Measurements from ENCODE around the gene C19orf12.
"Not testable (repeated sequence)": the region's sequence is repeated elsewhere in the genome, so short reads cannot be mapped to it uniquely, and the experiment has no call there.

Gene C19orf12

DNA sequence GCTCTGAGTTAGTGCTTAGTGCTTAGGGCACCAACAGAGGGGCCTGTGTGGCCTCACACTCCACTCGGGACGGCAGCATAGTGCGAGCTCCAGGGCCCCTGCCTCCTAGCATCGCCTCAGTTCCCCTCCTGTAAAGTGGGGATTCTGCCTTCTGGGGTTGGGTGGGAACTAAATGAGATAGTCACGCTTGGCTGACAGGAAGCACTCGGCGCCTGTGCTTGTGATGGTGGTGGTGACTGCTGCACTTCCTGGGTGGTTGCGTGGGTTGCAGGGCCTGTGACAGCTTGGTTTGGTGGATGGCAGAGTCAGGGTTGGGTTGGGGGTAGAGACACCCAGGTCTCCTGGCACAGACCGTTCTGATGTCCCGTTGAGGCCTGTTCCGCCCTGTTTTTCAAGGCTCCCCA, 42.1 kb downstream of the C19orf12 start:
- no peak overlapping the region for H3K4me3 ChIP-seq (replicated peaks; ENCODE audit: low read depth, low read length)
- no peak for DNase-seq (ENCODE audit: low read depth)
- TF ChIP-seq, protein P1, sequence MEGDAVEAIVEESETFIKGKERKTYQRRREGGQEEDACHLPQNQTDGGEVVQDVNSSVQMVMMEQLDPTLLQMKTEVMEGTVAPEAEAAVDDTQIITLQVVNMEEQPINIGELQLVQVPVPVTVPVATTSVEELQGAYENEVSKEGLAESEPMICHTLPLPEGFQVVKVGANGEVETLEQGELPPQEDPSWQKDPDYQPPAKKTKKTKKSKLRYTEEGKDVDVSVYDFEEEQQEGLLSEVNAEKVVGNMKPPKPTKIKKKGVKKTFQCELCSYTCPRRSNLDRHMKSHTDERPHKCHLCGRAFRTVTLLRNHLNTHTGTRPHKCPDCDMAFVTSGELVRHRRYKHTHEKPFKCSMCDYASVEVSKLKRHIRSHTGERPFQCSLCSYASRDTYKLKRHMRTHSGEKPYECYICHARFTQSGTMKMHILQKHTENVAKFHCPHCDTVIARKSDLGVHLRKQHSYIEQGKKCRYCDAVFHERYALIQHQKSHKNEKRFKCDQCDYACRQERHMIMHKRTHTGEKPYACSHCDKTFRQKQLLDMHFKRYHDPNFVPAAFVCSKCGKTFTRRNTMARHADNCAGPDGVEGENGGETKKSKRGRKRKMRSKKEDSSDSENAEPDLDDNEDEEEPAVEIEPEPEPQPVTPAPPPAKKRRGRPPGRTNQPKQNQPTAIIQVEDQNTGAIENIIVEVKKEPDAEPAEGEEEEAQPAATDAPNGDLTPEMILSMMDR (IDR thresholded peaks at IDR 0.05; ENCODE audit: low read length, missing control alignments): no peak

DNA sequence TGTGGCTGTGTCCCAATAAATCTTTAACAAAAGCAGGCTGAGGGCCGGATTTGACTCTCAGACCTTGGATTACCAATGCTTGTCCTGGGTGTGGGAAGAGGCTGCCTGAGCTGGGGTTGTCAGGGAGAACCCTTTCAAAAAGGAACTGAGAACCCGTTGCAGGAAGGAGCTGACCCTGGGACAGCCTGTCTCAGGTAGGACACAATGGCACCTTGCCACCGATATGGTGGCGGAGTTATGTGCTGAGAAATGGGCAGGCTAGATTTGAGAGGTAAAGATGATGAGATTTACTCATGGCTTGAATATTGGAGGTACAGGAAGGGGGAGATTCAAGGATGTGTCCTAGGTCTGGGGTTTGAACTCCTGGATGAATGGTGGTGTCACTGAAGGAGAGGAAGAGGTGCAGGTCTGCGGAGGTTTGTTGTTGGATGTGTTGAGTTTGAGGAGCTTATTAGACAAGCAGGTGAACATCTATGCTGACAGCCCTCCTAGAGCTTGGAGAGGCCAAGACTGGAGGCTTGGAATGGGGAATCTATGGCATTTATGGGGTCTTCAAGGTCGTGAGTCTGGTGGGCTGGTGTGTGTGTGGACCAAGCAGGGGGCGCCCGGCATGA, 42.6 kb downstream of the C19orf12 start:
- DNase-seq (ENCODE audit: low read depth): no peak
- no peak overlapping the region for H3K4me3 ChIP-seq (replicated peaks; ENCODE audit: low read depth, low read length)
- TF ChIP-seq, protein P1 (IDR thresholded peaks at IDR 0.05; ENCODE audit: low read length, missing control alignments): no peak

DNA sequence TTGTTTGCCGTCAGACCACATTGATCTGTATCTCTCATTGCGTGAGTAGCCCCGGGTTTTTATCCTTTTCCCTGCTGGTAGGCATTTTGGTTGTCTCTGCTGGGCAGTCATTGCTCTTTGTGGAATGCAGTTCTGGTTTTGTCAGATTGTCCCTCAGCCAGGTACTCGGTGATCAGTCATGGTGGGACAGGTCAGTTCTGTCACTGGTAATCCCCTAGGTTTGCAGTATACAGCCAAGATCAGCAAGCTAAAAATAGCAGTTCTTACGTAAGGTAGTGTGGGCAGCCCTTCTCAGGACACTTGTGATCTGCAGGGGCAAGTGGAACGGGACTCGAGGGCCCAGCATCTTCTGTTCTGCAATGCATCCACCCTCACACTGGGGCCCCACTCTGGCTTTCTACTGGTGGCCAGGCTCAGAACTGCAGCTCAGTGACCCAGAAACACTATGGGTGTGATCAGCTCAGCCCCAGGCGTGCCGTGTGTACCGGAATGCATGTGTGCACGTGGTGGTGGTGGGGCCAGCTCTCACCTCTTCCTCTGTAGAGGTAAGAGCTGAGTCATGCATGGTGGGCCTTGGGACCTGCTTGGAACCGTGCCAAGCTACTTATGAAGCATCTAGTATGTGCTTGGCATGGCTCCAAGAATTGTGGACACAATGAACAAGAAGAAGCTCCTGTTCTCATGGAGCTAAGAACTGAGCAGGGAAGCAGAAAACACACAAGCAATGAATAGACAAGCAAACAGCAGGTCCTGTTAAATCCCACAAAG, 43.5 kb downstream of the C19orf12 start:
- DNase-seq (ENCODE audit: low read depth): peak; percentile 72
- H3K4me3 ChIP-seq (replicated peaks; ENCODE audit: low read depth, low read length): no peak overlapping the region
- TF ChIP-seq, protein P1 (IDR thresholded peaks at IDR 0.05; ENCODE audit: low read length, missing control alignments): peak; percentile 9

DNA sequence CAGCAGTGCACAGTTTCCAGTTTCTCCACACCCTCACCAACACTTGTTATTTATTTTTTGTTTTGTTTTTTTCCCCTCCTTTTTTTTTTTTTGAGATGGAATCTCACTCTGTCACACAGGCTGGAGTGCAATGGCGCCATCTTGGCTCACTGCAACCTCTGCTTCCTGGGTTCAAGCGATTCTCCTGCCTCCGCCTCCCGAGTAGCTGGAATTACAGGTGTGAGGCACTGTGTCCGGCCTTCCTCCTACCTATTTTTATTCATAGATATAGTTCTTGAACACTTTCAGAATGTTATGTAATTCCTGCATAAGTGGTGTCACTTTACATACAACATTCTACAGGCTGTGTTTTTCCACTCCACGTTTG, 44.1 kb downstream of the C19orf12 start:
- H3K4me3 ChIP-seq (replicated peaks; ENCODE audit: low read depth, low read length); DNase-seq (ENCODE audit: low read depth): not testable (repeated sequence)

DNA sequence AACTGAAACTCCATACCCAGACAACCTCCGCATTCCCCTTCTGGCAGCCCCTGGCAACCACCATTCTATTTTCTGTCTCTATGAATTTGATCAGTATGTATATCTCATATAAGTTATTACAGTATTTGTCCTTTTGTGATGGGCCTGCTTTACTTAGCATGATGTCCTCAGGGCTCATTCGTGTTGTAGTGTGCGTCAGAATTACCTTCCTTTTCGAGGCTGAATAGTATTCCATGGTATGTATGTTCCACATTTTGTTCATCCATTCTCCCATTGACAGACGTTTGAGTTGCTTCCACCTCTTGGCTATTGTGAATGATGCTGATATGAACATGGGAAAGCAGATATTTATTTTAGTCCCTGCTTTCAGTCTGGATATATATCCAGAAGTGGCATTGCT, 44.8 kb downstream of the C19orf12 start:
- no peak overlapping the region for H3K4me3 ChIP-seq (replicated peaks; ENCODE audit: low read depth, low read length)
- TF ChIP-seq, protein P1 (IDR thresholded peaks at IDR 0.05; ENCODE audit: low read length, missing control alignments): no peak
- no peak for DNase-seq (ENCODE audit: low read depth)

DNA sequence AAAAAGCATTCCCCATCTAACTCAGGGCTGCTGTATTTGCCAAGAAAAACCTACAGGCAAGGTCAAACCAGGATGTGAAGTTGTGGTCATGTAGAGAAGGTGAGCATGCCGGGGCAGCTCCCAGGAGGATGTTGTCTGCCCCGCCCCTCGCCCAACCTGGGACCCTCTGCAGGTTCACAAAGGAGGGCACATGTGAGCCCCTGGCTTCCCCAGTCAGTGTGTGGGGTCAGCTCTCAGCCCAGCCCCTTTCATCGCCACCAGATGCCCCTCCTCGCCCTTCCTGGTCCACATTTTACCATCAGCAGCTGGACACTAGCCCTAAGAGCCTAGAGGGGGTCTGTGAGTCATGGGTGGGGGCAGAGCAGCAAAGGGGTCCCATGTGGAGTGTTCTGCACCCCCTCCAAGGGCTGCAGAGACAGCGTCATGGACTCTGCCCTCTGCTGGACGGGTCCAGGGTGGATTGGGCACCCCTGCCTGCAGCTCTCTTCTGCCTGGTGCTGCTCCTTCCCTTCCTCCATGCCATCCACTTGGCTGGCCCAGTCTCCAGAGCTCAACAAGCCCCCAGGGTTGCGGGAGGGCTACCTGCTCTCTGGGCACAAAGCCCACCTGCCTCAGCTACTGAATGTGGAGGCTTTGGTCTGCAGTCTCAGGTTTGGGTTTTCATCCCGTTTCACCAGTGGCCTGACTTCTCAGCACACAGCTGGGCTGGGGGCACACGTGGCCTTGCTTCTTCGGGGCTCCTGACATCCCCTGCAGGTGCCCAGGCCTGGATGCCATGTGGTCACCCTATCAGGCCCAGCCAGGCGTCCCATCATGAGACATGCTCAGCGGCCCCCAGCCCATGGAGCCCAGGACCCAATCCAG, 46.1 kb downstream of the C19orf12 start:
- no peak for DNase-seq (ENCODE audit: low read depth)
- TF ChIP-seq, protein P1 (IDR thresholded peaks at IDR 0.05; ENCODE audit: low read length, missing control alignments): peak; percentile 27
- H3K4me3 ChIP-seq (replicated peaks; ENCODE audit: low read depth, low read length): no peak overlapping the region

DNA sequence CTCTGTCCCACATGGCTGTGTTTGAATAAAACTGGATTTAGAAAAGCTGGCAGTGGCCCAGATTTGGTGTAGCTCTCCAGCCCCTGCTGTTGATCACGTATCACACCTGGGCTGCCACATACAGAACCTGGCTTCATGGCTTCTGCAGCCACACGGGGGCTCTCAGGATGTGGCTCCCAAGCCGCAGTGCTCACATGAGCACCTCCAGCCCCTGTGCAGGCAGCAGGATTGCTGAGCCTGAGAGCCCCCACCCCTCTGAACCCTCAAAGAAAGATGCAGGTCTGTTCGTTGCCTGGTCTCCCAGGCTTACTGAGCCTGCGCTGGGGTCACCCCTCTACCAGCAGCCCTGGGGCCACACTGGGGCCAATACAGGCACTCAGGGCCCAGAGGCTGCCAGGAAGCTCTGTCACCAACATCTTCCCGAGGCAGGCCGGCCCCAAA, 47.1 kb downstream of the C19orf12 start:
- H3K4me3 ChIP-seq (replicated peaks; ENCODE audit: low read depth, low read length): no peak overlapping the region
- no peak for DNase-seq (ENCODE audit: low read depth)
- TF ChIP-seq, protein P1 (IDR thresholded peaks at IDR 0.05; ENCODE audit: low read length, missing control alignments): no peak
